ENCODE measurements around the gene AGMAT. TPM values are rescaled to one million over a fixed set of nuclear protein-coding genes. Genes with fewer than 3 reads are reported as not detected.

AGMAT gene
- total and polyA plus RNA-seq, 2 of the 13 experiments (the other 11 are each of a cell fraction or from before 2014, with no cell fraction given) = 59.1 to 174 TPM

- no peak overlapping the region for H3K9ac ChIP-seq (ENCODE audit: insufficient read depth, low read depth, low read length)
- FAIRE-seq (no peak), DNase-seq (ENCODE audit: low spot score) (no peak), ATAC-seq (no peak)
- no peaks in the 10 kb centered on the region for H3K9me3 ChIP-seq (ENCODE audit: low read length)
- POLR2A ChIA-PET = no interaction called here
- H2AFZ ChIP-seq (ENCODE audit: low read length) = no peak overlapping the region
- H3K79me2 ChIP-seq (ENCODE audit: insufficient read depth, low read length) = peaks cover 9% of the 10 kb centered on the region
- no peaks in the 10 kb centered on the region for H3K36me3 ChIP-seq (replicated peaks in 1 of 2; ENCODE audit: control insufficient read depth in 1 of 2, insufficient read depth in 2 of 2, low read length in 2 of 2)
- no peak overlapping the region for H3K4me3 ChIP-seq (replicated peaks in 1 of 3; ENCODE audit: insufficient read depth in 1 of 3, low read depth in 2 of 3, low read length in 3 of 3)
- in situ Hi-C loops (cut with HindIII; ENCODE audit: extremely low pct_ligation_motif_present, low pct_unique_long_range_greater_than_20kb) = no loop called here
- no peak overlapping the region for H3K27ac ChIP-seq (ENCODE audit: extremely low read length, insufficient read depth, low read length)
- H4K20me1 ChIP-seq (ENCODE audit: insufficient read depth, low read length) = peaks cover 4% of the 10 kb centered on the region; the same call in 1 of the 2 replicates
- WGBS (ENCODE audit: low lambda C conversion rate) = 95% methylated on average over 4 of the region's 4 CpGs
- peaks cover 38% of the 10 kb centered on the region for H3K4me1 ChIP-seq (ENCODE audit: insufficient read depth, low read length)
- H3K4me2 ChIP-seq (ENCODE audit: low read depth, low read length) = peak overlapping the region; percentile 74; the same call in 1 of the 2 replicates
- intact Hi-C loops (cut with micrococcal nuclease; ENCODE audit: unreplicated experiment) = loop anchor here (10.0 kb wide), 1 partner anchor 82 kb away; no protein-coding TSS in a partner anchor
- no peaks in the 10 kb centered on the region; a peak in 1 of 5 replicates for H3K27me3 ChIP-seq (ENCODE audit: control insufficient read depth in 1 of 2, insufficient read depth in 2 of 2, low read length in 2 of 2)
- CTCF ChIA-PET (ENCODE audit: low intra/inter-chr PET ratio, low total read pairs) = no interaction called here
- no TSS peak for BruUV-seq (replicated peaks)
- TF ChIP-seq, protein P1, sequence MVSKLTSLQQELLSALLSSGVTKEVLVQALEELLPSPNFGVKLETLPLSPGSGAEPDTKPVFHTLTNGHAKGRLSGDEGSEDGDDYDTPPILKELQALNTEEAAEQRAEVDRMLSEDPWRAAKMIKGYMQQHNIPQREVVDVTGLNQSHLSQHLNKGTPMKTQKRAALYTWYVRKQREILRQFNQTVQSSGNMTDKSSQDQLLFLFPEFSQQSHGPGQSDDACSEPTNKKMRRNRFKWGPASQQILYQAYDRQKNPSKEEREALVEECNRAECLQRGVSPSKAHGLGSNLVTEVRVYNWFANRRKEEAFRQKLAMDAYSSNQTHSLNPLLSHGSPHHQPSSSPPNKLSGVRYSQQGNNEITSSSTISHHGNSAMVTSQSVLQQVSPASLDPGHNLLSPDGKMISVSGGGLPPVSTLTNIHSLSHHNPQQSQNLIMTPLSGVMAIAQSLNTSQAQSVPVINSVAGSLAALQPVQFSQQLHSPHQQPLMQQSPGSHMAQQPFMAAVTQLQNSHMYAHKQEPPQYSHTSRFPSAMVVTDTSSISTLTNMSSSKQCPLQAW (CRISPR knock-in tag; IDR thresholded peaks at IDR 0.05) = no peak
- TF ChIP-seq, protein P2, sequence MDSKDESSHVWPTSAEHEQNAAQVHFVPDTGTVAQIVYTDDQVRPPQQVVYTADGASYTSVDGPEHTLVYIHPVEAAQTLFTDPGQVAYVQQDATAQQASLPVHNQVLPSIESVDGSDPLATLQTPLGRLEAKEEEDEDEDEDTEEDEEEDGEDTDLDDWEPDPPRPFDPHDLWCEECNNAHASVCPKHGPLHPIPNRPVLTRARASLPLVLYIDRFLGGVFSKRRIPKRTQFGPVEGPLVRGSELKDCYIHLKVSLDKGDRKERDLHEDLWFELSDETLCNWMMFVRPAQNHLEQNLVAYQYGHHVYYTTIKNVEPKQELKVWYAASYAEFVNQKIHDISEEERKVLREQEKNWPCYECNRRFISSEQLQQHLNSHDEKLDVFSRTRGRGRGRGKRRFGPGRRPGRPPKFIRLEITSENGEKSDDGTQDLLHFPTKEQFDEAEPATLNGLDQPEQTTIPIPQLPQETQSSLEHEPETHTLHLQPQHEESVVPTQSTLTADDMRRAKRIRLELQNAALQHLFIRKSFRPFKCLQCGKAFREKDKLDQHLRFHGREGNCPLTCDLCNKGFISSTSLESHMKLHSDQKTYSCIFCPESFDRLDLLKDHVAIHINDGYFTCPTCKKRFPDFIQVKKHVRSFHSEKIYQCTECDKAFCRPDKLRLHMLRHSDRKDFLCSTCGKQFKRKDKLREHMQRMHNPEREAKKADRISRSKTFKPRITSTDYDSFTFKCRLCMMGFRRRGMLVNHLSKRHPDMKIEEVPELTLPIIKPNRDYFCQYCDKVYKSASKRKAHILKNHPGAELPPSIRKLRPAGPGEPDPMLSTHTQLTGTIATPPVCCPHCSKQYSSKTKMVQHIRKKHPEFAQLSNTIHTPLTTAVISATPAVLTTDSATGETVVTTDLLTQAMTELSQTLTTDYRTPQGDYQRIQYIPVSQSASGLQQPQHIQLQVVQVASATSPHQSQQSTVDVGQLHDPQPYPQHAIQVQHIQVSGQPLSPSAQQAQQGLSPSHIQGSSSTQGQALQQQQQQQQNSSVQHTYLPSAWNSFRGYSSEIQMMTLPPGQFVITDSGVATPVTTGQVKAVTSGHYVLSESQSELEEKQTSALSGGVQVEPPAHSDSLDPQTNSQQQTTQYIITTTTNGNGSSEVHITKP (CRISPR knock-in tag; IDR thresholded peaks at IDR 0.05; ENCODE audit: low read depth) = no peak
- TF ChIP-seq ZNF660 (CRISPR knock-in tag; IDR thresholded peaks at IDR 0.05; ENCODE audit: borderline replicate concordance, low read depth) (no peak), NR0B2 (CRISPR knock-in tag; IDR thresholded peaks at IDR 0.05) (no peak), ZBTB39 (CRISPR knock-in tag; IDR thresholded peaks at IDR 0.05) (no peak), ZZZ3 (CRISPR knock-in tag; IDR thresholded peaks at IDR 0.05; ENCODE audit: borderline replicate concordance) (no peak), ZSCAN12 (CRISPR knock-in tag; IDR thresholded peaks at IDR 0.05) (no peak)
- TF ChIP-seq, protein P3, sequence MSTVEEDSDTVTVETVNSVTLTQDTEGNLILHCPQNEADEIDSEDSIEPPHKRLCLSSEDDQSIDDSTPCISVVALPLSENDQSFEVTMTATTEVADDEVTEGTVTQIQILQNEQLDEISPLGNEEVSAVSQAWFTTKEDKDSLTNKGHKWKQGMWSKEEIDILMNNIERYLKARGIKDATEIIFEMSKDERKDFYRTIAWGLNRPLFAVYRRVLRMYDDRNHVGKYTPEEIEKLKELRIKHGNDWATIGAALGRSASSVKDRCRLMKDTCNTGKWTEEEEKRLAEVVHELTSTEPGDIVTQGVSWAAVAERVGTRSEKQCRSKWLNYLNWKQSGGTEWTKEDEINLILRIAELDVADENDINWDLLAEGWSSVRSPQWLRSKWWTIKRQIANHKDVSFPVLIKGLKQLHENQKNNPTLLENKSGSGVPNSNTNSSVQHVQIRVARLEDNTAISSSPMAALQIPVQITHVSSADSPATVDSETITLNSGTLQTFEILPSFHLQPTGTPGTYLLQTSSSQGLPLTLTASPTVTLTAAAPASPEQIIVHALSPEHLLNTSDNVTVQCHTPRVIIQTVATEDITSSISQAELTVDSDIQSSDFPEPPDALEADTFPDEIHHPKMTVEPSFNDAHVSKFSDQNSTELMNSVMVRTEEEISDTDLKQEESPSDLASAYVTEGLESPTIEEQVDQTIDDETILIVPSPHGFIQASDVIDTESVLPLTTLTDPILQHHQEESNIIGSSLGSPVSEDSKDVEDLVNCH (CRISPR knock-in tag; IDR thresholded peaks at IDR 0.05) = no peak
- TF ChIP-seq, protein P4, sequence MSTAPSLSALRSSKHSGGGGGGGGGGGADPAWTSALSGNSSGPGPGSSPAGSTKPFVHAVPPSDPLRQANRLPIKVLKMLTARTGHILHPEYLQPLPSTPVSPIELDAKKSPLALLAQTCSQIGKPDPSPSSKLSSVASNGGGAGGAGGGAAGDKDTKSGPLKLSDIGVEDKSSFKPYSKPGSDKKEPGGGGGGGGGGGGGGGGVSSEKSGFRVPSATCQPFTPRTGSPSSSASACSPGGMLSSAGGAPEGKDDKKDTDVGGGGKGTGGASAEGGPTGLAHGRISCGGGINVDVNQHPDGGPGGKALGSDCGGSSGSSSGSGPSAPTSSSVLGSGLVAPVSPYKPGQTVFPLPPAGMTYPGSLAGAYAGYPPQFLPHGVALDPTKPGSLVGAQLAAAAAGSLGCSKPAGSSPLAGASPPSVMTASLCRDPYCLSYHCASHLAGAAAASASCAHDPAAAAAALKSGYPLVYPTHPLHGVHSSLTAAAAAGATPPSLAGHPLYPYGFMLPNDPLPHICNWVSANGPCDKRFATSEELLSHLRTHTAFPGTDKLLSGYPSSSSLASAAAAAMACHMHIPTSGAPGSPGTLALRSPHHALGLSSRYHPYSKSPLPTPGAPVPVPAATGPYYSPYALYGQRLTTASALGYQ (CRISPR knock-in tag; IDR thresholded peaks at IDR 0.05) = no peak
Observed at GRCh38 chr1:15522551-15522950, 62.3 kb downstream of the AGMAT start.
